ENCODE data around the gene ARHGEF19.

The ARHGEF19 gene

GRCh38 chr1:16150508-16150907, 61.9 kb downstream of the ARHGEF19 start:
- no peak for DNase-seq
- no peak overlapping the region for H3K27ac Mint-ChIP-seq
- no peak overlapping the region for H3K4me3 Mint-ChIP-seq
- H3K9me3 Mint-ChIP-seq = no peaks in the 10 kb centered on the region
- CTCF ChIA-PET = no interaction called here
- peaks cover 79% of the 10 kb centered on the region for H3K27me3 Mint-ChIP-seq
- H3K36me3 Mint-ChIP-seq = no peaks in the 10 kb centered on the region
- H3K4me1 Mint-ChIP-seq = peaks cover 22% of the 10 kb centered on the region

- H3K9me3 Mint-ChIP-seq = no peaks in the 10 kb centered on the region
- H3K27me3 Mint-ChIP-seq = peaks cover 75% of the 10 kb centered on the region
- H3K27ac Mint-ChIP-seq = no peak overlapping the region
- CTCF ChIA-PET = no interaction called here
- no peaks in the 10 kb centered on the region for H3K36me3 Mint-ChIP-seq
- H3K4me3 Mint-ChIP-seq = no peak overlapping the region
- peaks cover 19% of the 10 kb centered on the region for H3K4me1 Mint-ChIP-seq
- no peak for DNase-seq
Measured at GRCh38 chr1:16149702-16150488, 62.6 kb downstream of the ARHGEF19 start.

GRCh38 chr1:16149146-16149545, 63.3 kb downstream of the ARHGEF19 start:
- Mint-ChIP-seq H3K27ac (no peak overlapping the region), H3K9me3 (no peaks in the 10 kb centered on the region), H3K36me3 (no peaks in the 10 kb centered on the region), H3K27me3 (peaks cover 74% of the 10 kb centered on the region), H3K4me1 (peaks cover 12% of the 10 kb centered on the region), H3K4me3 (no peak overlapping the region)
- DNase-seq = no peak
- CTCF ChIA-PET = no interaction called here

GRCh38 chr1:16148329-16149092, 63.9 kb downstream of the ARHGEF19 start:
- peaks cover 68% of the 10 kb centered on the region for H3K27me3 Mint-ChIP-seq
- DNase-seq = no peak
- H3K27ac Mint-ChIP-seq = no peak overlapping the region
- H3K9me3 Mint-ChIP-seq = no peaks in the 10 kb centered on the region
- CTCF ChIA-PET = no interaction called here
- H3K4me3 Mint-ChIP-seq = no peak overlapping the region
- no peaks in the 10 kb centered on the region for H3K36me3 Mint-ChIP-seq
- peaks cover 11% of the 10 kb centered on the region for H3K4me1 Mint-ChIP-seq
